HepG2 (cell line): ENCODE measurements around the gene SIRPB2. TPM values are rescaled to one million over a fixed set of nuclear protein-coding genes. Genes with fewer than 3 reads are reported as not detected.

Source experiments
- ATAC-seq: fragments of 200-7000 bp; cut with Tn5 transposase; 3 replicates; pipeline ENCODE4 v1.9.1; 2020; ENCODE audit warnings: mild to moderate bottlenecking, moderate library complexity
- BruUV-seq: library from RNA; stranded (reverse); fragments of 400-500 nt; replicated peaks from 2 replicates; lab custom pipeline; 2021; lab: Mats Ljungman, UMichigan
- CTCF ChIA-PET: fragments of 300-600 bp; formaldehyde crosslinking; extraction: SDS; loops from one replicate; lab custom pipeline; 2021; ENCODE audit warnings: low total read pairs, inconsistent platforms, low intra/inter-chr PET ratio; lab: Yijun Ruan, JAX
- POLR2A ChIA-PET: fragments of 350-600 bp; sonication (Branson Sonifier 250); formaldehyde crosslinking; loops from one replicate; lab custom pipeline; 2020; ENCODE audit warnings: antibody characterized with exemption, inconsistent platforms; lab: Yijun Ruan, JAX
- DNase-seq: peaks from one replicate; pipeline ENCODE4 v3.0.0-alpha.2; 2015; ENCODE audit warnings: low spot score
- FAIRE-seq: peaks from 3 replicates; lab custom pipeline; 2011; peaks lifted over from hg19 to GRCh38; lab: Jason Lieb, UNC
- H2AFZ ChIP-seq: one replicate; pipeline ENCODE4 v1.6.1; 2011; ENCODE audit warnings: low read length, inconsistent platforms
- H3K27ac ChIP-seq: fragments of 300-600 bp; 3 replicates; pipeline ENCODE4 v1.8.0; 2011; ENCODE audit warnings: mixed run types, mild to moderate bottlenecking, mixed read lengths, low read length, inconsistent platforms; ENCODE audit not compliant: insufficient read depth; ENCODE audit errors: extremely low read length
- H3K27me3 ChIP-seq, 2 experiments: fragments of 200-600 bp in 1 of 2; 2 replicates in 1 of 2; 3 replicates in 1 of 2; pipeline versions ENCODE4 v1.6.0 to v1.8.0; 2011; ENCODE audit warnings: low read length in 2 of 2, mild to moderate bottlenecking in 2 of 2, moderate library complexity in 2 of 2, inconsistent platforms in 1 of 2; ENCODE audit not compliant: insufficient read depth in 2 of 2, control insufficient read depth in 1 of 2
- H3K36me3 ChIP-seq, 2 experiments: fragments of 200-600 bp in 1 of 2; replicated peaks in 1 of 2; 2 replicates in 1 of 2; 3 replicates in 1 of 2; pipeline versions ENCODE4 v1.5.1 to v1.8.0; 2011; ENCODE audit warnings: low read length in 2 of 2, inconsistent platforms in 1 of 2; ENCODE audit not compliant: insufficient read depth in 2 of 2, control insufficient read depth in 1 of 2
- H3K4me1 ChIP-seq: 2 replicates; pipeline ENCODE4 v1.5.1; 2012; ENCODE audit warnings: low read length, inconsistent platforms; ENCODE audit not compliant: insufficient read depth
- H3K4me2 ChIP-seq: 2 replicates; pipeline ENCODE4 v1.6.0; 2011; ENCODE audit warnings: low read depth, low read length, inconsistent platforms
- H3K4me3 ChIP-seq, 3 experiments: fragments of 200-600 bp in 1 of 3; sonication (generic), shearing (Covaris generic) in 1 of 3; replicated peaks in 1 of 3; 2 replicates each; pipeline ENCODE4 v1.5.1; 2011 to 2016; ENCODE audit warnings: low read length in 3 of 3, inconsistent platforms in 2 of 3, low read depth in 2 of 3, mild to moderate bottlenecking in 2 of 3, control low read depth in 1 of 3, mixed read lengths in 1 of 3; ENCODE audit not compliant: insufficient read depth in 1 of 3
- H3K79me2 ChIP-seq: one replicate; pipeline ENCODE4 v1.6.1; 2011; ENCODE audit warnings: low read length, inconsistent platforms; ENCODE audit not compliant: insufficient read depth
- H3K9ac ChIP-seq: 2 replicates; pipeline ENCODE4 v1.6.0; 2011; ENCODE audit warnings: mild to moderate bottlenecking, low read depth, low read length, inconsistent platforms; ENCODE audit not compliant: insufficient read depth
- H3K9me3 ChIP-seq: 2 replicates; pipeline ENCODE4 v1.5.1; 2012; ENCODE audit warnings: mild to moderate bottlenecking, low read length
- H4K20me1 ChIP-seq: 2 replicates; pipeline ENCODE4 v1.6.0; 2011; ENCODE audit warnings: inconsistent platforms, mild to moderate bottlenecking, low read length, moderate library complexity; ENCODE audit not compliant: insufficient read depth
- FOXA1 ChIP-seq, 2 experiments: fragments of 450-650 bp in 1 of 2; sonication (generic) in 1 of 2; formaldehyde crosslinking in 1 of 2; IDR thresholded peaks; 2 replicates each; pipeline versions ENCODE4 v1.4.0 to v1.6.1; 2016 to 2020; ENCODE audit warnings: missing genetic modification reagents in 1 of 2
- FOXO4 ChIP-seq: sonication (generic); formaldehyde crosslinking; conservative IDR thresholded peaks from 2 replicates; pipeline ENCODE4 v1.8.1; 2023; ENCODE audit warnings: missing genetic modification reagents
- GATAD1 ChIP-seq: IDR thresholded peaks from 2 replicates; pipeline ENCODE4 v1.6.1; 2016; ENCODE audit warnings: missing genetic modification reagents, missing compliant biosample characterization
- HCFC1 ChIP-seq: fragments of 150-350 bp; IDR thresholded peaks from 2 replicates; pipeline ENCODE4 v1.6.1; 2014; ENCODE audit warnings: low read depth, low read length
- KLF16 ChIP-seq, 2 experiments: sonication (generic) in 1 of 2; formaldehyde crosslinking in 1 of 2; IDR thresholded peaks; 2 replicates each; pipeline versions ENCODE4 v1.6.1 to v1.8.0; 2016 to 2023; ENCODE audit warnings: missing genetic modification reagents in 2 of 2, missing compliant biosample characterization in 1 of 2
- MIER2 ChIP-seq: IDR thresholded peaks from 2 replicates; pipeline ENCODE4 v1.6.1; 2016; ENCODE audit warnings: missing biosample characterization, missing genetic modification reagents
- MXD4 ChIP-seq: IDR thresholded peaks from 2 replicates; pipeline ENCODE4 v1.6.1; 2016; ENCODE audit warnings: mild to moderate bottlenecking, missing biosample characterization, missing genetic modification reagents
- NCOA5 ChIP-seq: sonication (generic); formaldehyde crosslinking; IDR thresholded peaks from 2 replicates; pipeline ENCODE4 v1.4.0; 2020; ENCODE audit warnings: missing genetic modification reagents
- PPARG ChIP-seq: conservative IDR thresholded peaks from 2 replicates; pipeline ENCODE4 v1.6.1; 2016; ENCODE audit warnings: missing biosample characterization, missing genetic modification reagents
- RELA ChIP-seq: sonication (generic); formaldehyde crosslinking; IDR thresholded peaks from 2 replicates; pipeline ENCODE4 v1.4.0; 2020; ENCODE audit warnings: missing genetic modification reagents
- SMAD3 ChIP-seq: sonication (generic); formaldehyde crosslinking; IDR thresholded peaks from 2 replicates; pipeline ENCODE4 v1.4.0; 2020; ENCODE audit warnings: missing genetic modification reagents
- SNAPC2 ChIP-seq: sonication (generic); formaldehyde crosslinking; IDR thresholded peaks from 2 replicates; pipeline ENCODE4 v1.8.1; 2022; ENCODE audit warnings: mild to moderate bottlenecking, missing genetic modification reagents
- ZBTB3 ChIP-seq: sonication (generic); formaldehyde crosslinking; IDR thresholded peaks from 2 replicates; pipeline ENCODE4 v1.4.0; 2020; ENCODE audit warnings: low read depth, mild to moderate bottlenecking, moderate library complexity, missing genetic modification reagents, borderline replicate concordance
- ZMYM4 ChIP-seq: sonication (generic); formaldehyde crosslinking; IDR thresholded peaks from 2 replicates; pipeline ENCODE4 v1.8.1; 2023; ENCODE audit warnings: mild to moderate bottlenecking, missing genetic modification reagents
- ZNF383 ChIP-seq: sonication (generic); formaldehyde crosslinking; IDR thresholded peaks from 2 replicates; pipeline ENCODE4 v1.4.0; 2020; ENCODE audit warnings: missing genetic modification reagents, mild to moderate bottlenecking, borderline replicate concordance
- ZNF547 ChIP-seq: sonication (generic); formaldehyde crosslinking; IDR thresholded peaks from 2 replicates; pipeline ENCODE4 v1.5.1; 2020; ENCODE audit warnings: mild to moderate bottlenecking, missing genetic modification reagents
- ZNF678 ChIP-seq: sonication (generic); formaldehyde crosslinking; IDR thresholded peaks from 2 replicates; pipeline ENCODE4 v1.4.0; 2020; ENCODE audit warnings: mild to moderate bottlenecking, missing genetic modification reagents
- WGBS: methylation state at CpG from one replicate; pipeline ENCODE4 v1.1.6; 2017; ENCODE audit warnings: low lambda C conversion rate; 5-methylcytosine and 5-hydroxymethylcytosine counted together
- in situ Hi-C: cut with HindIII; loops from 2 replicates; pipeline ENCODE4 v1.10.0; 2017; ENCODE audit warnings: low pct_unique_long_range_greater_than_20kb; ENCODE audit not compliant: extremely low pct_ligation_motif_present
- intact Hi-C: fragments of 100-400 bp; cut with micrococcal nuclease; formaldehyde crosslinking; loops from one replicate; pipeline ENCODE4 v1.10.0; 2022; ENCODE audit not compliant: unreplicated experiment
- polyA plus RNA-seq, 8 experiments: library from polyadenylated mRNA; depleted of rRNA in 3 of 8; stranded (reverse) in 7 of 8; unstranded in 1 of 8; fragments of >200 nt; fragmentation: Illumina TruSeq in 4 of 8; extraction: Trizol in 4 of 8; gene quantifications; 2 replicates each; pipeline versions ENCODE4 v1.2.1 to v1.2.3, GENCODE V29; 2011 to 2016; ENCODE audit warnings: low read depth in 4 of 8, missing spikeins in 1 of 8, mixed read lengths in 1 of 8; ENCODE audit not compliant: insufficient read depth in 1 of 8
- total RNA-seq, 5 experiments: library from RNA; depleted of rRNA; stranded (reverse); fragments of >200 nt; fragmentation: Illumina TruSeq; extraction: Trizol; gene quantifications; 2 replicates each; pipeline ENCODE4 v1.2.3, GENCODE V29; 2016; ENCODE audit warnings: low read depth in 1 of 5
- TF ChIP-seq, protein P1 (sequence below): IDR thresholded peaks from 2 replicates; pipeline ENCODE4 v1.6.1; 2016; ENCODE audit warnings: mild to moderate bottlenecking

The SIRPB2 gene
- total and polyA plus RNA-seq, 2 of the 13 experiments (the other 11 are each of a cell fraction or from before 2014, with no cell fraction given), result not detected

DNA sequence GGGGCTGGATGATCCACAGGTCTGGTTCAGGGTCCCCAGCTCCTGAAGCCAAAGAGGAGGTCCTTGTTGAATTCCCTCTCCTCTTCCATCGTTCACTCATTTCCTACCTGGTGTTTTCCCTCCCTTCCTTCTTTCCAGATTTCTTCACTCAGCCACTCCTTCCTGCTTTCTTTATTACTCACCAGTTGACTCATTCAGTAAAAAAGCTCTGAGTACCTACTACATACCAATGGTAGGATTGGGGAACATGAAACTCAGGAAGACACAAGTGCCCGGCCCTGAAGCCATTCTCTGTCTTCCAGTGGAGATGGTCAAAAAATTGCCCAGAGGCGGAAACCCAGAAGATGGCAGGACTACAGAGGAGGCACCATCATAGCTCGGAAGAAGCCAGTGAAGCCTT, 12.7 kb downstream of the SIRPB2 start:
- no peak for FAIRE-seq
- no peak for DNase-seq
- ATAC-seq, result no peak
- BruUV-seq, result no TSS peak
- Histone ChIP-seq H2AFZ (no peak overlapping the region), H3K4me3 (no peak overlapping the region), H3K9ac (no peak overlapping the region), H3K27me3 (peaks cover 6 to 50% of the 10 kb centered on the region in 2 experiments; a peak in 3 of 5 replicates), H3K27ac (no peak overlapping the region), H3K79me2 (no peaks in the 10 kb centered on the region), H3K4me2 (no peak overlapping the region), H4K20me1 (no peaks in the 10 kb centered on the region)
- ChIA-PET CTCF (no interaction called here), POLR2A (no interaction called here)
- in situ Hi-C loops, result no loop called here
- WGBS, result 23% methylated on average over 4 of the region's 4 CpGs
- TF ChIP-seq SMAD3 (CRISPR knock-in tag) (no peak), FOXA1 (IDR thresholded peaks at IDR 0.05) (no peak), FOXA1 (CRISPR knock-in tag; IDR thresholded peaks at IDR 0.05) (no peak), HCFC1 (no peak), GATAD1 (no peak), MXD4 (no peak)
- TF ChIP-seq, protein P1, sequence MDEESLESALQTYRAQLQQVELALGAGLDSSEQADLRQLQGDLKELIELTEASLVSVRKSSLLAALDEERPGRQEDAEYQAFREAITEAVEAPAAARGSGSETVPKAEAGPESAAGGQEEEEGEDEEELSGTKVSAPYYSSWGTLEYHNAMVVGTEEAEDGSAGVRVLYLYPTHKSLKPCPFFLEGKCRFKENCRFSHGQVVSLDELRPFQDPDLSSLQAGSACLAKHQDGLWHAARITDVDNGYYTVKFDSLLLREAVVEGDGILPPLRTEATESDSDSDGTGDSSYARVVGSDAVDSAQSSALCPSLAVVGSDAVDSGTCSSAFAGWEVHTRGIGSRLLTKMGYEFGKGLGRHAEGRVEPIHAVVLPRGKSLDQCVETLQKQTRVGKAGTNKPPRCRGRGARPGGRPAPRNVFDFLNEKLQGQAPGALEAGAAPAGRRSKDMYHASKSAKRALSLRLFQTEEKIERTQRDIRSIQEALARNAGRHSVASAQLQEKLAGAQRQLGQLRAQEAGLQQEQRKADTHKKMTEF, result no peak
- TF ChIP-seq, all 625 proteins: peak for 0
- no peaks in the 10 kb centered on the region for H3K36me3 ChIP-seq
- H3K9me3 ChIP-seq, result no peaks in the 10 kb centered on the region
- intact Hi-C loops, result no loop called here
- peaks cover 2% of the 10 kb centered on the region for H3K4me1 ChIP-seq

- no peak overlapping the region for H3K27ac ChIP-seq
- intact Hi-C loops, result no loop called here
- TF ChIP-seq PPARG (CRISPR knock-in tag) (no peak), ZBTB3 (CRISPR knock-in tag) (no peak), FOXO4 (CRISPR knock-in tag) (no peak), MIER2 (CRISPR knock-in tag) (no peak), SNAPC2 (CRISPR knock-in tag) (no peak), NCOA5 (no peak), ZMYM4 (CRISPR knock-in tag) (no peak), KLF16 (CRISPR knock-in tag; IDR thresholded peaks at IDR 0.05) (no peak), ZNF547 (no peak), RELA (CRISPR knock-in tag) (no peak), ZNF383 (CRISPR knock-in tag) (no peak), ZNF678 (CRISPR knock-in tag) (no peak)
Observed at GRCh38 chr20:1477896-1478490, 13.2 kb downstream of the SIRPB2 start.

More at GRCh38 chr20:1477896-1478490, 13.2 kb downstream of the SIRPB2 start:
- no TSS peak for BruUV-seq
- Histone ChIP-seq H4K20me1 (no peaks in the 10 kb centered on the region), H3K9me3 (no peaks in the 10 kb centered on the region), H3K4me2 (no peak overlapping the region), H3K4me3 (no peak overlapping the region), H3K79me2 (no peaks in the 10 kb centered on the region), H3K36me3 (no peaks in the 10 kb centered on the region), H3K27me3 (peaks cover 6 to 52% of the 10 kb centered on the region in 2 experiments; a peak in 3 of 5 replicates), H3K9ac (no peak overlapping the region), H2AFZ (no peak overlapping the region), H3K4me1 (peaks cover 8% of the 10 kb centered on the region)
- ChIA-PET CTCF (no interaction called here), POLR2A (no interaction called here)
- no peak for FAIRE-seq
- ATAC-seq, result no peak
- DNase-seq, result no peak
- 56% methylated on average over 7 of the region's 7 CpGs for WGBS
- in situ Hi-C loops, result no loop called here
